ENCODE measurements around the gene LRRC4B. TPM values are rescaled to one million over a fixed set of nuclear protein-coding genes. Genes with fewer than 3 reads are reported as not detected.

Gene LRRC4B
- total RNA-seq, 1 donor: not detected

DNA sequence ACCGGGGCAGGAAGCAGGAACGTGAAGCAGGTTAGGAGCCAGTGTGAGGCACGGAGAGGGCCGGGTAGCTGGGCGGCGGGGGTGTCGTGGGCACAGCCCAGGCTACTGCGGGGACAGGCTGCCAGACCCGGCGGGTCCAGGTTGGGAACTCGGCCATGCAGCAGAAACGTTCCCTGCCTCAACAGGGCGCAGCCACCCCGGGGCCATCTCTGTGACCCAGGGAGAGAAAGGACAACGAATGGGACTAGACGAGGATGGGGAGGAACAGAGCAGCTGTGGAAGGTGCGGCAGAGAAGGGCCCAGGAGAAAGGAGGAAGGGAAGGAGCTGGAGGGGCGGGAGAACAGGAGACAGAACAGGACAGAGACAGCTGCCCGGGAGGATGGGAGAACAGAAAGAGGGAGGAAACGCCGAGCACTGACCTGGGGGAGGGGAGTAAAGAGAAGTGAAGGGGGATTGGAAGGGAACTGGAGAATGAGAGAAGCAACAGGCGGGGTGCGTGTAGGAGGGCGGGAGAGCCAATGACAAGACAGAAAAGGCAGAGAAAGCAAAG, 78.7 kb downstream of the LRRC4B start:
- TF ChIP-seq, protein P1, sequence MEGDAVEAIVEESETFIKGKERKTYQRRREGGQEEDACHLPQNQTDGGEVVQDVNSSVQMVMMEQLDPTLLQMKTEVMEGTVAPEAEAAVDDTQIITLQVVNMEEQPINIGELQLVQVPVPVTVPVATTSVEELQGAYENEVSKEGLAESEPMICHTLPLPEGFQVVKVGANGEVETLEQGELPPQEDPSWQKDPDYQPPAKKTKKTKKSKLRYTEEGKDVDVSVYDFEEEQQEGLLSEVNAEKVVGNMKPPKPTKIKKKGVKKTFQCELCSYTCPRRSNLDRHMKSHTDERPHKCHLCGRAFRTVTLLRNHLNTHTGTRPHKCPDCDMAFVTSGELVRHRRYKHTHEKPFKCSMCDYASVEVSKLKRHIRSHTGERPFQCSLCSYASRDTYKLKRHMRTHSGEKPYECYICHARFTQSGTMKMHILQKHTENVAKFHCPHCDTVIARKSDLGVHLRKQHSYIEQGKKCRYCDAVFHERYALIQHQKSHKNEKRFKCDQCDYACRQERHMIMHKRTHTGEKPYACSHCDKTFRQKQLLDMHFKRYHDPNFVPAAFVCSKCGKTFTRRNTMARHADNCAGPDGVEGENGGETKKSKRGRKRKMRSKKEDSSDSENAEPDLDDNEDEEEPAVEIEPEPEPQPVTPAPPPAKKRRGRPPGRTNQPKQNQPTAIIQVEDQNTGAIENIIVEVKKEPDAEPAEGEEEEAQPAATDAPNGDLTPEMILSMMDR (IDR thresholded peaks at IDR 0.05; ENCODE audit: insufficient read depth, low read depth, low read length): no peak
- no peak for DNase-seq (ENCODE audit: low read depth)
- no peak overlapping the region for H3K4me3 ChIP-seq (ENCODE audit: low read depth, low read length)

DNA sequence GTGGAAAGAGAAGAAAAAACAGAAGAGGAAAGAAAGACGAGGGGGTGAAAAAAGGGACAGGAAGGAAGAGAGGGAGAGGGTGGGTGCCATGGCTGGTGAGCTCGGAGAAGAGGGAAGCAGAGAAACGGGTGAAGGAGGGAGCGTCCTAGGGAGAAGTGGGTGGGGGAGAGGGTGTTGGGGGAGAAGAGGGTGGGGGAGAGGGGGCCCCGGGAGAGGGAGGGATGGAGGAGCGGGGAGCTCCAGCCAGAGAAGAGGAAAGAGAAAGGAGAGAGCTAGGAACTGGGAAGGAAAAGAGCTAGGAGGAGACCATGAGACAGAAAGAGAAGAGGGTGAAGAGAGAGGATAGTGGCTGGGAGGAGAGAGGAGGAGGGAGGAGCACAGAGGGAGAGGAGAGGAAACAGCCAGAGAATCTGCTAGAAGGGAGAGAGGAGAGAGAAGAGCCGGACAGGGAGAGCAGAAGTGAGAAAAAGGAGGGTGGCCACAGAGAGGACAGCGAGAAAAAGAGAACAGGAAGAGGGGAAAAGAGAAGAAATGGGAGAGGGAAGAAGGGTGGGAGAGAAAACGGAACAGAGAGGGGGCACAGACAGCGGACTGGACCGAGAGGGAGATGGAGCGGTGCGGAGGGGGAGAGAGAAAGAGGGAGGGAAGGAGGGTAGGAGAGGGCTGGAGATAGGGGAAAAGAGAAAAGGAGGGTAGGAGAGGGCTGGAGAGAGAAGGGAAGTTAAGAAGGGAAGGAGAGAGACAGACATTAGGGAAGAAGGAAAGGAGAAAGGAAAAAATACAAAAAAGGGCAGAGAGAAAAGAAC, 79.6 kb downstream of the LRRC4B start:
- TF ChIP-seq, protein P1 (IDR thresholded peaks at IDR 0.05; ENCODE audit: insufficient read depth, low read depth, low read length): no peak
- no peak overlapping the region for H3K4me3 ChIP-seq (ENCODE audit: low read depth, low read length)
- no peak for DNase-seq (ENCODE audit: low read depth)

- TF ChIP-seq, protein P1 (IDR thresholded peaks at IDR 0.05; ENCODE audit: insufficient read depth, low read depth, low read length): peak; percentile 36
- no peak overlapping the region for H3K4me3 ChIP-seq (ENCODE audit: low read depth, low read length)
- DNase-seq (ENCODE audit: low read depth): peak; percentile 16
These were observed 81.3 kb downstream of the LRRC4B start for GRCh38 chr19:50486823-50487515.

- H3K4me3 ChIP-seq (ENCODE audit: low read depth, low read length): no peak overlapping the region
- TF ChIP-seq, protein P1 (IDR thresholded peaks at IDR 0.05; ENCODE audit: insufficient read depth, low read depth, low read length): no peak
- no peak for DNase-seq (ENCODE audit: low read depth)
These were observed 82.8 kb downstream of the LRRC4B start for GRCh38 chr19:50485284-50485955.

GRCh38 chr19:50482916-50483315, 85.3 kb downstream of the LRRC4B start:
- TF ChIP-seq, protein P1 (IDR thresholded peaks at IDR 0.05; ENCODE audit: insufficient read depth, low read depth, low read length): no peak
- DNase-seq (ENCODE audit: low read depth): no peak

GRCh38 chr19:50482271-50482855, 85.9 kb downstream of the LRRC4B start:
- DNase-seq (ENCODE audit: low read depth): no peak
- TF ChIP-seq, protein P1 (IDR thresholded peaks at IDR 0.05; ENCODE audit: insufficient read depth, low read depth, low read length): no peak
- no peak overlapping the region for H3K4me3 ChIP-seq (ENCODE audit: low read depth, low read length)

More at GRCh38 chr19:50482916-50483315, 85.3 kb downstream of the LRRC4B start:
- no peak overlapping the region for H3K4me3 ChIP-seq (ENCODE audit: low read depth, low read length)

Data from fibroblast of villous mesenchyme (primary cell).